Thyroid gland (tissue), 4 donors: Measurements from ENCODE around the gene NAALADL2.

Source experiments
- CTCF ChIP-seq, 6 experiments: fragments of 200-600 bp in 3 of 6; fragments of 450-650 bp in 3 of 6; sonication (generic) in 3 of 6; IDR thresholded peaks; one replicate each; pipeline ENCODE4 v1.5.1; 2016 to 2019; ENCODE audit warnings: antibody characterized with exemption in 6 of 6, mild to moderate bottlenecking in 2 of 6, inconsistent platforms in 1 of 6, moderate library complexity in 1 of 6
- POLR2A ChIP-seq, 2 donors: fragments of 450-650 bp; IDR thresholded peaks; one replicate each; pipeline ENCODE4 v1.6.1; 2017; ENCODE audit warnings: antibody characterized with exemption in 2 of 2, mild to moderate bottlenecking in 2 of 2, moderate library complexity in 1 of 2

GRCh38 chr3:175107231-175107630 lies 248.1 kb downstream of the NAALADL2 start:
- TF ChIP-seq CTCF (IDR thresholded peaks at IDR 0.05) (no peak), POLR2A (IDR thresholded peaks at IDR 0.05) (no peak)
